Measurements from ENCODE around the gene CTDP1. TPM values are rescaled to one million over a fixed set of nuclear protein-coding genes. Genes with fewer than 3 reads are reported as not detected.
"Not testable (repeated sequence)": the region's sequence is repeated elsewhere in the genome, so short reads cannot be mapped to it uniquely, and the experiment has no call there.

The CTDP1 gene
- total RNA-seq, 2 experiments from 2014 or later: 44.4 to 44.6 TPM

DNA sequence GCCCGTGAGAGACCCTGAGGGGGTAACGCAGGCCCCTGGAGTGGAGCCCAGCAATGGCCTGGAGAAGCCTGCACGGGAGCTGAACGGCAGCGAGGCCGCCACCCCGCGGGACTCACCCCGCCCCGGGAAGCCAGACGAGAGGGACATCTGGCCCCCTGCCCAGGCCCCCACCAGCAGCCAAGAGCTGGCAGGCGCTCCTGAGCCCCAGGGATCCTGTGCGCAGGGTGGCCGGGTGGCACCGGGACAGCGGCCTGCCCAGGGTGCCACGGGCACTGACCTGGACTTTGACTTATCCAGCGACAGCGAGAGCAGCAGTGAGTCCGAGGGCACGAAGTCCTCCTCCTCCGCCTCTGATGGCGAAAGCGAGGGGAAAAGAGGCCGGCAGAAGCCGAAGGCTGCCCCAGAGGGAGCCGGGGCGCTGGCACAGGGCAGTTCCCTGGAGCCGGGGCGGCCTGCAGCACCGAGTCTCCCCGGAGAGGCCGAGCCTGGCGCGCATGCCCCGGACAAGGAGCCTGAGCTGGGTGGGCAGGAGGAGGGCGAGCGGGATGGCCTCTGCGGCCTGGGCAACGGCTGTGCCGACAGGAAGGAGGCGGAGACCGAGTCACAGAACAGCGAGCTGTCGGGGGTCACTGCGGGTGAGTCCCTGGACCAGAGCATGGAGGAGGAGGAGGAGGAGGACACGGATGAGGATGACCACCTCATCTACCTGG, 35.1 kb downstream of the CTDP1 start:
- H3K36me3 Mint-ChIP-seq: peaks cover 33% of the 10 kb centered on the region
- H3K4me1 Mint-ChIP-seq: no peaks in the 10 kb centered on the region
- peaks cover 6% of the 10 kb centered on the region for H3K9me3 Mint-ChIP-seq
- H3K27ac Mint-ChIP-seq: no peak overlapping the region
- no peak overlapping the region for H3K4me3 Mint-ChIP-seq
- no peaks in the 10 kb centered on the region for H3K27me3 Mint-ChIP-seq
- no peak for DNase-seq

DNA sequence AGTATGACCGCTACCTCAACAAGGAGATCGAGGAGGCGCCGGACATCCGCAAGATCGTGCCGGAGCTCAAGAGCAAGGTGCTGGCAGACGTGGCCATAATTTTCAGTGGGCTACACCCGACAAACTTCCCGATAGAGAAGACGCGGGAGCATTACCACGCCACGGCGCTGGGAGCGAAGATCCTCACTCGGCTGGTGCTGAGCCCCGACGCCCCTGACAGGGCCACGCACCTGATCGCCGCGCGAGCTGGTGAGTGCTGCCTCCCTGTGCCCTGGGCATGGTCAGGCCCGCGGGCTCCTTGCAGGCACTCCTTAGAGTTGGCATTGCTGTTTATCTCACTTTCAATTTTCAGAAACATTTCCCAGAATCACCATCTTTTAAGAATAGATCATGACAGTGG, 35.7 kb downstream of the CTDP1 start:
- Mint-ChIP-seq H3K27ac (peak overlapping the region; percentile 55), H3K9me3 (peaks cover 6% of the 10 kb centered on the region), H3K4me1 (no peaks in the 10 kb centered on the region), H3K36me3 (peaks cover 39% of the 10 kb centered on the region), H3K27me3 (no peaks in the 10 kb centered on the region), H3K4me3 (no peak overlapping the region)
- DNase-seq: no peak

DNA sequence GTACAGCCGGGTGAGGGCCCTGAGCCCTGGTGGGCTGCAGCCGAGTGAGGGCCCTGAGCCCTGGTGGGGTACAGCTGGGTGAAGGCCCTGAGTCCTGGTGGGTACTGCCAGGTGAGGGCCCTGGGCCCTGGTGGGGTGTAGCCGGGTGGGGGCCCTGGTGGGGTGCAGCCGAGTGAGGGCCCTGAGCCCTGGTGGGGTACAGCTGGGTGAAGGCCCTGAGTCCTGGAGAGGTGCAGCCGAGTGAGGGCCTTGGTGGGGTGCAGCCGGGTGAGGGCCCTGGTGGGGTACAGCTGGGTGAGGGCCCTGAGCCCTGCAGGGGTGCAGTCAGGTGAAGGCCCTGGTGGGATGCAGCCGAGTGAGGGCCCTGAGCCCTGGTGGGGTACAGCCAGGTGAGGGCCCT, 37.5 kb downstream of the CTDP1 start:
- peaks cover 6% of the 10 kb centered on the region for H3K9me3 Mint-ChIP-seq
- H3K4me1 Mint-ChIP-seq: no peaks in the 10 kb centered on the region
- H3K27ac Mint-ChIP-seq: no peak overlapping the region
- H3K4me3 Mint-ChIP-seq: no peak overlapping the region
- DNase-seq: no peak
- peaks cover 44% of the 10 kb centered on the region for H3K36me3 Mint-ChIP-seq
- H3K27me3 Mint-ChIP-seq: no peaks in the 10 kb centered on the region

DNA sequence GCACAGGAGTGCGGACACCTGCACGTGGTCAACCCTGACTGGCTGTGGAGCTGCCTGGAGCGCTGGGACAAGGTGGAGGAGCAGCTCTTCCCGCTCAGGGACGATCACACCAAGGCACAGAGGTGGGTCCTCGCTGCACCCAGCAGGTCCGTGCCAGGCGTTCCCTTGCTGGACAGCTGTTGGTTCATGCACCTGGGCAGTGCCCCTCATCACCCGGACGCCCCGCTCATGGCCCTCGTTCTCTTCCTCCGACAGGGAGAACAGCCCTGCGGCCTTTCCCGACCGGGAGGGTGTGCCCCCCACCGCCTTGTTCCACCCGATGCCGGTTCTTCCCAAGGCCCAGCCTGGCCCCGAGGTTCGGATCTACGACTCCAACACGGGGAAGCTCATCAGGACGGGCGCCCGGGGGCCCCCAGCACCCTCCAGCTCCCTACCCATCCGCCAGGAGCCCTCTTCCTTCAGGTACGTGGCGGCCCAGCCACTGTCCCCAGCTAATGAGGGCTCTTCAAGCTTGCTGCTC, 38.0 kb downstream of the CTDP1 start:
- H3K27me3 Mint-ChIP-seq: no peaks in the 10 kb centered on the region
- peaks cover 43% of the 10 kb centered on the region for H3K36me3 Mint-ChIP-seq
- H3K27ac Mint-ChIP-seq: no peak overlapping the region
- no peak for DNase-seq
- H3K9me3 Mint-ChIP-seq: peaks cover 6% of the 10 kb centered on the region
- H3K4me3 Mint-ChIP-seq: no peak overlapping the region
- no peaks in the 10 kb centered on the region for H3K4me1 Mint-ChIP-seq

DNA sequence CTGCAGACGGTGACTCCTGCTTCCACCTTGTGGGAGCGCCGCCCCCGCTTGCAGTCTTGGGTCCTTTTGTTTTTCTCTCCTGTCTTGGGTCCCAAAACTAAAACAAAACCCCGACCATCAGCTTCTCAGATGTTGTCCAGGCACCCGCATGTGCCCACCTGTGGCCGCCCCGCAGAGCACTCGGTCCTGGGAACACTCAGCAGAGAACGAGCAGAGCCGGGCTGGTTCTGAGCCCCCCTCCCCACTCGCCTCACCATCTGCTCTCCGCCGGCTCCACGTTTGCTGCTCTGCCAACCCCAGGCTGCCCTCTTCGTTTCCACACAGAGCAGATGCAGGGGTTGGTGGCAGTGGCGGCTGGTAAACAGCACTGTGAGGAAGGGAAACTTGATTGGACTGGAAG, 38.5 kb downstream of the CTDP1 start:
- Mint-ChIP-seq H3K9me3 (peaks cover 6% of the 10 kb centered on the region), H3K4me1 (no peaks in the 10 kb centered on the region), H3K4me3 (no peak overlapping the region), H3K36me3 (peaks cover 44% of the 10 kb centered on the region), H3K27me3 (no peaks in the 10 kb centered on the region), H3K27ac (no peak overlapping the region)
- DNase-seq: no peak

DNA sequence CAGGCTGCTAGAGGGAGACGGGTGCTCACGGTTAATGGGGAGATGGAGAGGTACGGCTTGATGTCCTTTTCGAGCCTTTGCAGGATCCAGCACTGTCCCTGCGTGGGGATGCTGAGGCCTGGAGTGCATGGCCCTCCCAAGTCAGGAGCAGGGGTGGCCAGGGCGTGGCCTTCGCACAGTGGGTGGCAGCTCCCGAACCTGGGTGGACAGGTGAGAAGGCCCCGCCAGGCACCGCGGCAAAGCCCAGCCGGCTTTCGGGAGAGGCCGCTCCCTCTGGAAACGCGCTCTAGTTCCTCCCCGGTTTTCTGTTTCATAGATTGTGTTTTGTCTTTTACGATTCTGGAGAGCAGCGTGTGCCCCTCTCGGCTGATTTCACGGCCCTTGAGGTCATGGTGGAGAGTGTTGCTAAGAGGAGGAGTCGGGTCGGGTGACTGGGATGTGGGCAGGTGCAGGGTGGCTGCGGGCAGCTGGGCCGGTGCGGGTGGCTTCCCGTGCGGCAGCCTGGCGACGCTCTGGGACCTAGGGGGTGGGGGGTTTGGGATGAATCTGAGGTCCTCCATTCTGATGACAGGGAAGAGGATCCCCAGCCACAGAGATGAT, 39.4 kb downstream of the CTDP1 start:
- peaks cover 46% of the 10 kb centered on the region for H3K36me3 Mint-ChIP-seq
- H3K9me3 Mint-ChIP-seq: peaks cover 6% of the 10 kb centered on the region
- no peak overlapping the region for H3K4me3 Mint-ChIP-seq

DNA sequence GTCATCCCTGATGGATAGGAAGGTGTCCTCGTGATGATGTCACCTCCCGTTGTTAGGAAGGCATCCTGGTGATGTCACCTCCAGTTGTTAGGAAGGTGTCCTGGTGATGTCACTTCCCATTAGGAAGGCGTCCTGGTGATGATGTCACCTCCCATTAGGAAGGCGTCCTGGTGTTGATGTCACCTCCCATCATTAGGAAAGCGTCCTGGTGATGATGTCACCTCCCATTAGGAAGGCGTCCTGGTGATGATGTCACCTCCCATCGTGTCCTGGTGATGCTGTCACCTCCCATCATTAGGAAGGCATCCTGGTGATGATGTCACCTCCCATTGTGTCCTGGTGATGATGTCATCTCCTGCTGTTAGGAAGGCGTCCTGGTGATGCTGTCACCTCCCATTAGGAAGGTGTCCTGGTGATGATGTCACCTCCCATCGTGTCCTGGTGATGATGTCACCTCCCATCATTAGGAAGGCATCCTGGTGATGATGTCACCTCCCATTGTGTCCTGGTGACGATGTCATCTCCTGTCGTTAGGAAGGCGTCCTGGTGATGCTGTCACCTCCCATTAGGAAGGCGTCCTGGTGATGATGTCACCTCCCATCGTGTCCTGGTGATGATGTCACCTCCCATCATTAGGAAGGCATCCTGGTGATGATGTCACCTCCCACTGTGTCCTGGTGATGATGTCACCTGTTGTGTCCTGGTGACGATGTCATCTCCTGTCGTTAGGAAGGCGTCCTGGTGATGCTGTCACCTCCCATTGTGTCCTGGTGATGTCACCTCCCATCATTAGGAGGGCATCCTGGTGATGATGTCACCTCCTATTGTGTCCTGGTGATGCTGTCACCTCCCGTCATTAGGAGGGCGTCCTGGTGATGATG, 40.1 kb downstream of the CTDP1 start:
- Mint-ChIP-seq H3K27ac (peak overlapping the region; percentile 29), H3K36me3 (peaks cover 47% of the 10 kb centered on the region)
- H3K27me3 Mint-ChIP-seq, DNase-seq, H3K9me3 Mint-ChIP-seq, H3K4me3 Mint-ChIP-seq, H3K4me1 Mint-ChIP-seq: not testable (repeated sequence)

More for the DNA sequence above, 39.4 kb downstream of the CTDP1 start:
- no peak for DNase-seq
- Mint-ChIP-seq H3K27ac (no peak overlapping the region), H3K27me3 (no peaks in the 10 kb centered on the region), H3K4me1 (no peaks in the 10 kb centered on the region)

DNA sequence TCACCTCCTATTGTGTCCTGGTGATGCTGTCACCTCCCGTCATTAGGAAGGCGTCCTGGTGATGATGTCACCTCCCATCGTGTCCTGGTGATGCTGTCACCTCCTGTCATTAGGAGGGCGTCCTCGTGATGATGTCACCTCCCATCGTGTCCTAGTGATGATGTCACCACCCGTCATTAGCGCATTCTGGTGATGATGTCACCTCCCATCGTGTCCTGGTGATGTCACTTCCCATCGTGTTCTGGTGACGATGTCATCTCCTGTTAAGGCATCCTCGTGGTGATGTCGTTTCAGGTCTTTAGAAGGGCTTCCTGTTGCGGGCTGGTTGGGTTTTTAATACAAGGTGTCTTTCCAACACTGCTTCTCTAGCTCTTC, 40.7 kb downstream of the CTDP1 start:
- no peak for DNase-seq

DNA sequence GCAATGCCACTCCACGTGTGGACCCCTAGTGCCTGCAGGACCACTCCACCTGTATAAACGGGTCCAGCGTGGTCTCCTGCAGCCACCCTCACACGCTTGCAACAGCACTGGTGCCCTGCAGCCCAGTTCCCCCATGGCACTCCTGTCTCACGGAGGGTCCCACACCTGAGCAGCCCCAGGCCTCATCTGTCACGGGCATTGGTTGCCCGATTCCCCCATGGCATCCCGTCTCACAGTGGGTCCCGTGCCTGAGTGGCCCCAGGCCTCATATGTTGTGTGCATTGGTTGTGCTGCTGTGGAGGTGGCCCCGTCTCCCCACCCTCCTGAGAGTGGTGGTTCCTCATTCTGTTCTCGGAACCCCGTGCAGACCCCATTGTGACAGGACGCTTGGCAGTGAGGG, 43.4 kb downstream of the CTDP1 start:
- Mint-ChIP-seq H3K27ac (no peak overlapping the region), H3K36me3 (peaks cover 73% of the 10 kb centered on the region), H3K4me3 (no peak overlapping the region), H3K9me3 (peaks cover 6% of the 10 kb centered on the region), H3K4me1 (peaks cover 8% of the 10 kb centered on the region), H3K27me3 (no peaks in the 10 kb centered on the region)
- no peak for DNase-seq

More for the DNA sequence above, 40.7 kb downstream of the CTDP1 start:
- Mint-ChIP-seq H3K27me3 (no peaks in the 10 kb centered on the region), H3K9me3 (peaks cover 6% of the 10 kb centered on the region), H3K4me1 (peaks cover 8% of the 10 kb centered on the region), H3K4me3 (no peak overlapping the region), H3K36me3 (peaks cover 50% of the 10 kb centered on the region), H3K27ac (peak overlapping the region; percentile 29)

DNA sequence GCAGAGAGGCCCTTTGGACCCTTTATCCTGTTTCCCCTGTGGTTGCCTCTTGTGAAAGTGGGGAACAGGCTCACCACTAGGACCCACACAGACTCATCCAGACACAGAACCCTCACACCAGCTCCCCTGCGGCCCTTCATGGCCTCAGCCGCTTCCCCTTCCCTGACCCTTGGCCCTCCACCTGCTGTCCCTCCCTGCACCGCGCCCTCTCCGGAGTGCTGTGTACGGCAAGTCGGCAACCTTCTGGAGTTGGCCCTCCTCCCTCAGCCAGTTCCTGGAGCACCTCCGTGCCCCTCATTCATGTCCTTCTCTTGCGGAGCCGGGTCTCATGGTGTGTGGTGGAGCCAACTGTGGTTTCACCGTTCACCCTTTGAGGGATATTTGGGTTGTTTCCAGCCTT, 44.0 kb downstream of the CTDP1 start:
- no peaks in the 10 kb centered on the region for H3K27me3 Mint-ChIP-seq
- no peak overlapping the region for H3K4me3 Mint-ChIP-seq
- peaks cover 5% of the 10 kb centered on the region for H3K9me3 Mint-ChIP-seq
- peaks cover 8% of the 10 kb centered on the region for H3K4me1 Mint-ChIP-seq
- no peak for DNase-seq
- peaks cover 72% of the 10 kb centered on the region for H3K36me3 Mint-ChIP-seq
- H3K27ac Mint-ChIP-seq: no peak overlapping the region

DNA sequence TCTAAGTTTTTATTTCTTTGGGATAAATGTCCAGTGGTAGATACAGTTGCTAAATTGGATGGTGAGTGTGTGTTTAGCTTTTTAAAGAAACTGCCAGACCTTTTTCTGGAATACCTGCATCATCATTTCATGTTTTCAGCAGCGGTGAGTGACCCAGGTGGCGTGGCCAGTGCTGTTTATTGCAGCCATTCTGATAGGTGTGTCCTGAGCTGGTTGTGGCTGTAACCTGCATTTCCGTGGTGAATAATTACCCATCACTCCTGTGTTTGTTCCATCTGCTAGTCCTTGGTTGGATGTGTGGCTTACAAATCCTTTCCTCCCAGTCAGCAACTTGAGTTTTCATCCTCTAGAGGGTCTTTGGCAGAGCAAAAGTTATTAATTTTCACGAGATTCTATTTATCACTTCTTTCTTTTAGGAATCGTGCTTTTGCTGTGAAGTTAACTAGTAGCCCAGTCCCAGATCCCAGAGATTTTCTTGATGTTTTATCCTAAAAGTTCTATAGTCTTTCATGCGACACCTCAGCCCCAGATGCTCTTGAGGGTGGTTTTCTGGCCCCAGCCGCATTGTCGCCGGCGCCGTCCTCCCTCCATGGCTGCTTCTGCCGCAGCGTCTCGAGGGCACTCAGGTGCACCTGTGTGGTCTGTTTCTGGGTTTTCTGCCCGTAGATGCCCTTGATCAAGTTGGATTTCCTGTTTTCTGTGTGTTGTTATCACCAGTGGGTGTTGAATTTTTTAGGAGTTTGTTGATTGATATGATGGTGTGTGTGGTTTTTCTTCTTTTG, 44.9 kb downstream of the CTDP1 start:
- H3K9me3 Mint-ChIP-seq: no peaks in the 10 kb centered on the region
- H3K27me3 Mint-ChIP-seq: no peaks in the 10 kb centered on the region
- DNase-seq: no peak
- peaks cover 72% of the 10 kb centered on the region for H3K36me3 Mint-ChIP-seq
- no peak overlapping the region for H3K27ac Mint-ChIP-seq
- H3K4me3 Mint-ChIP-seq: no peak overlapping the region
- peaks cover 8% of the 10 kb centered on the region for H3K4me1 Mint-ChIP-seq

DNA sequence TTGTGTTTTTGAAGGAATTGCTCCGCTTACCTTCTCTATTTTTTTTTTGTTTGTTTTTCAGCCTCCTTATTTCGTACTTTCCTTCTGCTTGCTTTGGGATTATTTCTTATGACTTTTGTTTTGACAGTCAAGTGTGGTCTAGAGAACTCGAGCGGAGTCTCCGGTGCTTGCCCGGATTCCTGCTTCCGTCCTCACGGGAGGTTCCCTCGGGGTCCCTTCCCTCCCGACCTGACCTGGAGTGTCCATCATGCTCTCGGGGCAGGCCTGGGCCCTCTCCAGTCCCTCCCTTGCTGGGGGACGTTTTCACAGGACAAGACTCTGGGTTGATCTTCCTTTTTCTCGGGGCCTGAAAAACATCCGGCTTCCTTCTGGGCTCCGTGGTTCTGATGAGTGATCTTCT, 45.9 kb downstream of the CTDP1 start:
- Mint-ChIP-seq H3K36me3 (peaks cover 72% of the 10 kb centered on the region), H3K4me1 (peaks cover 8% of the 10 kb centered on the region), H3K27me3 (no peaks in the 10 kb centered on the region)

DNA sequence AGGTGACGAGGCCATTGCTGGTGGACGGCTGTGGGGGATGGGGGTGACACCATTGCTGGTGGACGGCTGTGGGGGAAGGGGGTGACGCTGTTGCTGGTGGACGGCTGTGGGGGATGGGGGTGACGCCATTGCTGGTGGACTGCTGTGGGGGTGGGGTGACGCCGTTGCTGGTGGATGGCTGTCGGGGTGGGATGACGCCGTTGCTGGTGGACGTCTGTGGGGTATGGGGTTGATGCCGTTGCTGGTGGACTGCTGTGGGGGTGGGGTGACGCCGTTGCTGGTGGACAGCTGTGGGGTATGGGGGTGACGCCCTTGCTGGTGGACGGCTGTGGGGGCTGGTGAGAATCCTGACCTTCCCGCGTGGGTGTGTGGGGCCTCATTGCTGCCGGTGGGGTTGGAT, 47.1 kb downstream of the CTDP1 start:
- no peak overlapping the region for H3K4me3 Mint-ChIP-seq
- DNase-seq: no peak
- H3K4me1 Mint-ChIP-seq: peaks cover 8% of the 10 kb centered on the region
- H3K27me3 Mint-ChIP-seq: no peaks in the 10 kb centered on the region
- H3K27ac Mint-ChIP-seq: peak overlapping the region; percentile 38
- H3K9me3 Mint-ChIP-seq: peaks cover 3% of the 10 kb centered on the region
- peaks cover 77% of the 10 kb centered on the region for H3K36me3 Mint-ChIP-seq

More for the DNA sequence above, 45.9 kb downstream of the CTDP1 start:
- no peak for DNase-seq
- no peaks in the 10 kb centered on the region for H3K9me3 Mint-ChIP-seq
- H3K27ac Mint-ChIP-seq: no peak overlapping the region
- no peak overlapping the region for H3K4me3 Mint-ChIP-seq

DNA sequence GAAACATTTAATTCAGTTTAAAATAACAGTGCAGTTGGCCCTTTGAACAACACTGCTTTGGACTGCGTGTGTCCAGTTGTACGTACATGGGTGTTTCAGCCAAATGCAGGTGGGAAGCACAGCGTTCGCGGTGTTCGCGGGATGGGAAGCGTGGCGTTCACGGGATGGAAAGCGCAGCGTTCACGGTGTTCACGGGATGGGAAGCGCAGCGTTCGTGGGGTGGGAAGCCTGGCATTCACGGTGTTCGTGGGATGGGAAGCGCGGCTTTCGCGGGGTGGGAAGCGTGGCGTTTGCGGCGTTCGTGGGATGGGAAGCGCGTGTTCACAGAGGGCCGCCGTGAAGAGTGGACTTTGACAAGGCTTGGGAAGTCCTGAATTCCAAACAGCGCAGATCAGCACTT, 47.6 kb downstream of the CTDP1 start:
- H3K36me3 Mint-ChIP-seq: peaks cover 81% of the 10 kb centered on the region
- DNase-seq: no peak
- peaks cover 7% of the 10 kb centered on the region for H3K9me3 Mint-ChIP-seq
- H3K27ac Mint-ChIP-seq: no peak overlapping the region
- H3K27me3 Mint-ChIP-seq: no peaks in the 10 kb centered on the region
- no peak overlapping the region for H3K4me3 Mint-ChIP-seq
- H3K4me1 Mint-ChIP-seq: peaks cover 8% of the 10 kb centered on the region
